HG02623 (cell line): Measurements from ENCODE around the gene GGCT.

Source experiments
- ATAC-seq: cut with Tn5 transposase; IDR thresholded peaks from one replicate; pipeline ENCODE4 v1.9.1; 2021; ENCODE audit warnings: moderate library complexity; ENCODE audit not compliant: unreplicated experiment

The GGCT gene

DNA sequence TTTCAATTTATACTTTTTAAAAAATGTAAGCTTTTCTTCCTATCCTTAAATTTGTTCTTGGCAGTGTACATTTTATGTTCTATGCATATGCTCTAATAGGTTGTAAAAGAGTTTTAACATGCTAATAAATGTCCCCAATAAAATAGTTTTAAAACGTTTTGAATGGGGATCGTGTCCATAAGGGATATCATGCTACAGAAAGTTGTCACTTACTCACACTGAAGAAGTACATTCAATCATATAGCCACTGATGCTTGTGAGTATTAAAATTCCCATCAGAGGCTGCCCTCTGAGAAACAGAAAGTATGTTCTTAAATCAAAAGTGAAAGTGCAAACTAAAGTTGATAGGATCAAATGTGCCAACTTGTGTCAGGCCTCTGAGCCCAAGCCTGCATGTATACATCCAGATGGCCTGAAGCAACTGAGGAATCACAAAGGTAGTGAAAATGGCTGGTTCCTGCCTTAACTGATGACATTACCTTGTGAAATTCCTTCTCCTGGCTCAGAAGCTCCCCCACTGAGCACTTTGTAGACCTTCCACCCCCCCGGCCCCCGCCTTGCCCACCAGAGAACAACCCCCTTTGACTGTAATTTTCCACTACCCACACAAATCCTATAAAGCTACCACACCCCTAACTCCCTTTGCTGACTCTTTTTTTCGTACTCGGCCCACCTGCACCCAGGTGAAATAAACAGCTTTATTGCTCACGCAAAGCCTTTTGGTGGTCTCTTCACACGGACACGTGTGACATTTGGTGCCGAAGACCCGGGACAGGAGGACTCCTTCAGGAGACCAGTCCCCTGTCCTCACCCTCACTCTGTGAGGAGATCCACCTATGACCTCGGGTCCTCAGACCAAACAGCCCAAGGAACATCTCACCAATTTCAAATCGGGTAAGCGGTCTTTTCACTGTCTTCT, 25.2 kb downstream of the GGCT start:
- ATAC-seq, result no peak

- ATAC-seq, result peak; percentile 91
These were observed 26.1 kb downstream of the GGCT start, which contains the start of gene NOD1 for GRCh38 chr7:30478349-30479201. Gene NOD1 (minus strand): TSS chr7:30478784. CDS start chr7:30456921, 21,863 bp downstream.

- ATAC-seq, result no peak
These were observed 28.0 kb downstream of the GGCT start for GRCh38 chr7:30476459-30477145.

GRCh38 chr7:30475580-30475979, 29.0 kb downstream of the GGCT start:
- ATAC-seq, result no peak

DNA sequence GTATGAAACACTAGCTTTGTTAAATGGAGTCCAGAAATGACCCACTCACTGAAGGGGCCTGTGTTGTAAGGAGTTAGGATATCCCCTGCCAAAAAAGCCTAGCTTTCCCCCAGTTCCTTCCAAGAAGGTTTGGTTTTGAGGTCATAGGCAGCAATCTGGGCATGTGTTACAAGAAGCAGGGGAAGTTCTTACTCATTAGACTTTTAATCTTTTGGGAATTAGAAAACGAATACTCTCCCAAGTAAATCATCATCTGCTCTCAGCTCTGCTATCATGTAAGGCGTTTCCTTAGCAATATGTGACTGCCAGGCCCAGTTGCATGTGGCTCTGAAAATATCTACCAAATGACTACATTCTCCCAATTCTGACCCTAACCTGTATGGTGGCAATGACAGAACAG, 29.7 kb downstream of the GGCT start:
- no peak for ATAC-seq

DNA sequence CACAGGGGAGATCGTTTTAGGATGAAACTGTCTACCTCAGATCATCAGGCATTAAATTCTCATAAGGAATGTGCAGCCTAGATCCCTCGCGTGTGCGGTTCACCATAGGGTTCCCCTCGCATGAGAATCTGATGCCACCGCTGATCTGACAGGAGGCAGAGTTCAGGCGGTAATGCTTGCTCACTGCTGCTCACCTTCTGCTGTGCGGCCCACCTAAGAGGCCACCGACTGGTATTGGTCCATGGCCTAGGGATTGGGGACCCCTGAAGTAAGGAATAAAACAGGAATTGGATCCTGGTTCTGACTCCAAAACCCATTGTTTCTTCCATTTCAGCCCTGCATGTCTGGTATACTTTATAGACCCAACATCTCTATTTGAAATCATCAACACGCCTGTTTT, 30.1 kb downstream of the GGCT start:
- no peak for ATAC-seq

- no peak for ATAC-seq
These were observed 30.7 kb downstream of the GGCT start for GRCh38 chr7:30473903-30474302.

- ATAC-seq, result no peak
These were observed 31.5 kb downstream of the GGCT start for GRCh38 chr7:30472784-30473775.

- ATAC-seq, result no peak
These were observed 32.4 kb downstream of the GGCT start for GRCh38 chr7:30472081-30472783.

DNA sequence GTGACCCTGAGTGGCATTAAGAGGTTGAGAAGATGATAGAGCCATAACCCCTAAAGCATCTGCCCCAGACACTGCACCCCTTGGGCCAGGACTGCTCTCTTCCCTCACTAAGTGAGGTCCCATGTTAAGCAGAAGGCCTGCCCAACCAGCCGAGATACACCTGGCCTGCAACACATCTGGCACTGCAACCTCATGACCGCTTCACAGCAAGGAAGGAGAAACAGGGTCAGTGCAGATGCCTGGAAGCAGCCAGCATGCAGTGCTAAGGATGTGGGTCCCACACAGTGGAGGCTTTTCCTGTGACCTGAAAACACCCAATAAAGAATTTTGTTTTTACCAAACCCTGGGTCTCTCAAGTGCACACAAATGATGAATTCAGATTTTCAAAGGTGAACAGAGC, 33.4 kb downstream of the GGCT start:
- no peak for ATAC-seq

DNA sequence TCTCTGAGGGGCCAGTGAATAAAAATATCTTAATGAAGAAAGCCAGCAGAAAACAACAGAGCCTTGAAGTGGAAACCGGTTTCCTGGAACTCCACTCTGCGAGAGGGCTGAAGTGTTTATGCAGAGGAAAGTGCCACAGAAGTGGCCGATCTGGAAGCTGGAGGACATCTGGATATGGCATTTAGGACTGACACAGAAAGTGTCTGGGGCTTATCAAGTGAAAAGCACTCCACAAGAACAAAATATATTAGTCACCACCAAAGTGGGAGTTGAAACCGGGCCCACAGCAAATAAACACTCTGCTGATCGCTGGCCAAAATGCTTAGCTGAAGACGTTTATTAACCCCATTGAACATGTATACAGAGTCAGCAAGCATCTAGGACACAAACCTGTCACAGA, 33.9 kb downstream of the GGCT start:
- ATAC-seq, result no peak

DNA sequence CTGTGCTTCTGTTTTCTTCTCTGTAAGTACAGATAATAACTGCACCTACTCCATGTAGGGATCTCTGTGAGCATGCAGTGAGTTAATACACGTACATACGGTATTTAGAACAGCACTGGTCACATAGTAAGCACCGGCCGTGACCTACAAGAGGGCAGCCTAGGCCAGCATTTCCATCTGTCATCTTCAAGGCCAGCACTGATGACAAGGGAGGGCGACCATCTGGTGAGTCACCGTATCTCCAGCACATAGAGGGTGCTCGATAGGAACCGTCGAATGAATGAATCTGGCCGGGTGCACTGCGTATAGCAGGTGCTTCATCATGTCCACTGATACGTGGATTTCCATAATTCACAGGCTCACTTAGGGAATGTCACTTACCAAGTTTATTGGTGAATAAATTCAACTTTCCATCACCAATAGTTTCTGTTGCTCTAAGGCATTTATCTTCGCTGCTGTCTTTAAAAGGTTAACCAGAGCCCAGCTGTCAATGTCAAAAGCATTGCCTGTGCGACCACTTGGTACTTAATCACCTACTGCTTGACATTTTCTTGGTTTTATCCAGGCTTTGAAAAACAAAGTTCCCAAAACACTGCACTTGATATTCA, 34.4 kb downstream of the GGCT start:
- ATAC-seq, result no peak

- ATAC-seq, result no peak
These were observed 35.3 kb downstream of the GGCT start for GRCh38 chr7:30469303-30469702.

DNA sequence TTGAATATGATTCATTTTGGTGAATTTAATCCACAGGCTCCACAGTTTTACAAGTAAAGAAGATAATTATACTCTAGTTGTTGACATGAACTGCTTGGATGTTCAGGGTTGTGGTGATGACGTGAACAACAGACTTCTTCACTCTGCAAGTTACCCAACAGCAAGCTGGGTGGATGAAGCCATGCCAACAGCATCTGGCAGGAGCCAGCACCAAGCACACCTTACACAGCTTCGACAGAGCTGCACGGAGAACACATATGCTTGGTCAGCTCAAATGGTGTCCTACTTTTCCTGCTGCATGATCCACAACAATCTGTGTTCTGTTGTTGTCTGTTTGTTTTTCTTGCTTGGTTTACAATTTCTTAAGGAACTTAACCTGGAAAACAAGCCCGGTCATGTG, 35.8 kb downstream of the GGCT start:
- ATAC-seq, result no peak

GRCh38 chr7:30468041-30468440, 36.6 kb downstream of the GGCT start:
- ATAC-seq, result no peak

- no peak for ATAC-seq
These were observed 37.4 kb downstream of the GGCT start for GRCh38 chr7:30467271-30467670.

DNA sequence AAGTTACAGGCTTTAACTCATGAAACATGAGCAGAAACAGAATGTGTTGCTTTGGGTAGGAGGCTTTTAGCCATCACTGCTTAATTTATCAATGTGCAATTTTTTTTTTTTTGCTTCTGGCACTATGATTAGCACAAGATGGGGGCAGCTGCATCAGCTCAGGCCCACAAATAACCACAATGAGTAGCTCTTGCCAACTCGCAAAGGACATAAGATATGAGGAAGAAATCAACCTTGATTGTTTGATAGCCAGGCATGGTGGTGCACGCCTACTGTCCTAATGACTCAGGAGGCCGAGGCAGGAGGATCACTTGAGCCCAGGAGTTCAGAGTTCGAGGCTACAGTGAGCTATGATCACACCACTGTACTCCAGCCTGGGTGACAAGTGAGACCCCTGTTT, 38.4 kb downstream of the GGCT start:
- ATAC-seq, result no peak

- ATAC-seq, result no peak
These were observed 38.8 kb downstream of the GGCT start for GRCh38 chr7:30465811-30466180.
